Activated CD4-positive, alpha-beta T cell treated with anti-CD3 and anti-CD28 coated beads, Interleukin-2, amount 10 ng/mL, durations not matched to agents 7 days and 5 days (primary cell): Measurements from ENCODE around the gene C18orf63. TPM values are rescaled to one million over a fixed set of nuclear protein-coding genes. Genes with fewer than 3 reads are reported as not detected.

Experiments
- CTCF ChIA-PET: fragments of 350-600 bp; sonication (Branson Sonifier 250); formaldehyde crosslinking; loops from one replicate; lab custom pipeline; 2021; ENCODE audit warnings: antibody characterized with exemption; lab: Charles Lee
- POLR2A ChIA-PET: fragments of 350-600 bp; sonication (Branson Sonifier 250); formaldehyde crosslinking; loops from one replicate; lab custom pipeline; 2021; ENCODE audit warnings: antibody characterized with exemption; lab: Charles Lee
- DNase-seq: peaks from one replicate; pipeline ENCODE4 v3.0.0-alpha.2; 2020
- H3K27ac Mint-ChIP-seq: one replicate; pipeline ENCODE4 v1.8.0; 2021; ENCODE audit warnings: mild to moderate bottlenecking, moderate library complexity, mixed read lengths
- H3K27me3 Mint-ChIP-seq: one replicate; pipeline ENCODE4 v1.8.0; 2021; ENCODE audit warnings: mixed read lengths
- H3K36me3 Mint-ChIP-seq: one replicate; pipeline ENCODE4 v1.8.0; 2021; ENCODE audit warnings: low read depth, mixed read lengths
- H3K4me1 Mint-ChIP-seq: one replicate; pipeline ENCODE4 v1.8.0; 2021; ENCODE audit warnings: mixed read lengths
- H3K4me3 Mint-ChIP-seq: one replicate; pipeline ENCODE4 v1.8.0; 2021; ENCODE audit warnings: mild to moderate bottlenecking, moderate library complexity, mixed read lengths
- H3K9me3 Mint-ChIP-seq: one replicate; pipeline ENCODE4 v1.8.0; 2021; ENCODE audit warnings: mixed read lengths
- total RNA-seq, 2 experiments: library from RNA; stranded (reverse); gene quantifications; one replicate each; pipeline ENCODE4 v1.2.3, GENCODE V29; 2021

The C18orf63 gene
- total RNA-seq, 2 experiments from 2014 or later = not detected

DNA sequence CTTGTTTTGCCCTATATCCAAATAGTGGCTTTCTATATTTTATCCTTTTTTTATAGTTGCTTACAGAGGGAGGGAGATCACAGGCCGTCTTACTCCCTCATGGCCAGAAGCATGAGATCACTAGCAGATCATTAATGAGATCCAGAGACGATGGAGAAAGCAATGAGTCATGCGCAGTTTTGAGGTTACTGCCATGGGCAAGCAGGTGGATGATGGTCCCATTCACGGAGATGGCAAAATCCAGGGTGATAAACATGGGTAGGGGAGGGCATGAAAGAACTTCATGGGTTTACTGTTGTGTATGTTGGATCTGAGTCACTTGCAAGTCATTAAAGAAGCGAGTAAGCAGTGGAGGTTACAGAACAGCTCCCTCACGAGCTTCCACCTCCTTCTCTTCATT, 60.4 kb downstream of the C18orf63 start:
- Mint-ChIP-seq H3K27me3 (peaks cover 15% of the 10 kb centered on the region), H3K9me3 (peaks cover 3% of the 10 kb centered on the region), H3K27ac (peak overlapping the region; percentile 20), H3K4me1 (peaks cover 67% of the 10 kb centered on the region), H3K4me3 (no peak overlapping the region), H3K36me3 (peaks cover 2% of the 10 kb centered on the region)
- CTCF ChIA-PET = interaction anchor here (1.6 kb wide), 1 partner anchor 124 kb away, joined by 3 read pairs; no protein-coding TSS in a partner anchor
- POLR2A ChIA-PET = no interaction called here
- DNase-seq = no peak

GRCh38 chr18:74376523-74376922, 60.9 kb downstream of the C18orf63 start:
- H3K4me3 Mint-ChIP-seq = no peak overlapping the region
- DNase-seq = no peak
- CTCF ChIA-PET = interaction anchor here (0.7 kb wide), 1 partner anchor 179 kb away, joined by 3 read pairs; no protein-coding TSS in a partner anchor
- peaks cover 3% of the 10 kb centered on the region for H3K9me3 Mint-ChIP-seq
- peaks cover 2% of the 10 kb centered on the region for H3K36me3 Mint-ChIP-seq
- peaks cover 62% of the 10 kb centered on the region for H3K4me1 Mint-ChIP-seq
- no peak overlapping the region for H3K27ac Mint-ChIP-seq
- peaks cover 10% of the 10 kb centered on the region for H3K27me3 Mint-ChIP-seq
- POLR2A ChIA-PET = no interaction called here

DNA sequence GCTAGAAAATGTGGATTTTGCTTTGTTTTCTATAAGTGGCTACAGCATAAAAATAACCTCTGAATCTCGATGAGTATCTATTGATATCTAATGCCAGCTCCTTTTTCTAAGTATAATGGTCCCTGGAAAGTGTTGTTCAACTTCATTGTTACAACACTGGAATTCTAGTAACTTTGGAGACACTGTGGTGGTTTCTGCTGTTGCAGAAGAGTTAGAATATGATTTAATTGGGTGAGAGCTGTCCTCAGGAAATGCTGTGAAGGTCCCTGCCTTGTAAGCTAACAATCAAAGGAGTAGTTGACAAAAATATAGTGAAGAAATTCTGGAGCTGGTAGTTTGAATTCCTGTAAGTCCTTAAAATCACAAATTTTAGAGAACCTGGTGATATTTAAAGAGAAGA, 62.1 kb downstream of the C18orf63 start:
- ChIA-PET POLR2A (no interaction called here), CTCF (interaction anchor here (0.6 to 1.6 kb wide), 7 partner anchors 9 to 179 kb away, joined by 3 to 6 read pairs (median 3); no protein-coding TSS in a partner anchor)
- peak overlapping the region; percentile 30 for H3K4me3 Mint-ChIP-seq
- H3K27ac Mint-ChIP-seq = peak overlapping the region; percentile 89
- no peaks in the 10 kb centered on the region for H3K36me3 Mint-ChIP-seq
- no peak for DNase-seq
- H3K27me3 Mint-ChIP-seq = peaks cover 4% of the 10 kb centered on the region
- peaks cover 54% of the 10 kb centered on the region for H3K4me1 Mint-ChIP-seq
- H3K9me3 Mint-ChIP-seq = peaks cover 3% of the 10 kb centered on the region

- Mint-ChIP-seq H3K36me3 (no peaks in the 10 kb centered on the region), H3K4me1 (peaks cover 52% of the 10 kb centered on the region), H3K4me3 (peak overlapping the region; percentile 30), H3K9me3 (peaks cover 3% of the 10 kb centered on the region), H3K27ac (peak overlapping the region; percentile 89), H3K27me3 (peaks cover 4% of the 10 kb centered on the region)
- peak; percentile 42 for DNase-seq
- CTCF ChIA-PET = interaction anchor here (0.8 to 1.6 kb wide), 7 partner anchors 9 to 115 kb away, joined by 3 to 6 read pairs (median 3); no protein-coding TSS in a partner anchor
- POLR2A ChIA-PET = no interaction called here
These were observed 62.6 kb downstream of the C18orf63 start for GRCh38 chr18:74378179-74378682.

DNA sequence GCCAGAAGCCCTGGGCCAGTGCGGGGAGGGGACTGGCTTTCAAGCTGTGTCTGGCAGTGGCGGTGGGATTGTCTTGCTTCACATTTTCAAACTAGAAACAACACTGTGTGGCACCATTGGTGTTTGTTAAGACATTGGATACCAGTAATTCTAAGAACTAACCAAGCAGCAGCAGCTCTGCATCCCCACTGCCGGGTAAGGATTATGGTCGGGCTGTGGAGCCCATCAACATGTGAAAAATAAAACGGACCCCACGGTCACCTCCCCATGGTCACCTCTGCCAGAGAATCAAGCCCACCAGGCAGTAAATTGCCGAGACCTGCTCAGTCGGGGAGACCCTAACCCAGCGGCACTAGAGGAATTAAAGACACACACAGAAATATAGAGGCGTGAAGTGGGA, 65.3 kb downstream of the C18orf63 start:
- no peak overlapping the region for H3K27ac Mint-ChIP-seq
- POLR2A ChIA-PET = no interaction called here

DNA sequence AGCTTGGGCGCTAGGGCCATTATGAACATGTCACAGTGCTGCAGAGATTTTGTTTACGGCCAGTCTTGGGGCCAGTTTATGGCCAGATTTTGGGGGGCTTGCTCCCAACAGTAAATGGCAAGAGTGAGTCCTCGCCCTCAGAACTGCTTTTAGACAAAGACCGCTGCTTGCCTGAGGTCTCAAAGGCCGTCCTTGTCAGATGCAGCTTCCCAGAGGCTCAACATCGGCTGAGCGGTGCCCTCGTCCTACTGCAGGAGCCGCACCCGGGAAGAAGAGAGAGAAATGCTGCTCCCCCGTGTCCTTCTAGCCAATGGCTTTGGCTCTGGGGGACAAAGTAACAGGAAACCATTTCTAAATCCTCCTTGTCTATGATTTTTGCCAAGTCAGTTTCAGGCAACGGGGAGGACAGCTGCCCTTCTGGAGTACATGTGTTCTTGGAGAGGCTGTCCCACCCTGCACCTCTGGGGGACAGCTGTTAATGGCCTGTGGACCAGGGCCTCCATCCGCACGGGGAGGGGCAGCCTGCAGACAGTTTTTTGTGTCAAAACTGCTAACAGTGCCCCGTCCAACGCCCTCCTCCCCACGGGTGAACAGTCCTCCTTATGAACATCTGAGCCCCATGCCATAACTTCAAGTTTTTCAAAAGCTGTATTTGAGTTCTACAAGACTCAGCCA, 66.1 kb downstream of the C18orf63 start:
- Mint-ChIP-seq H3K4me1 (peaks cover 24% of the 10 kb centered on the region), H3K4me3 (no peak overlapping the region), H3K27me3 (peaks cover 6% of the 10 kb centered on the region), H3K27ac (no peak overlapping the region), H3K9me3 (peaks cover 6% of the 10 kb centered on the region), H3K36me3 (no peaks in the 10 kb centered on the region)
- ChIA-PET CTCF (no interaction called here), POLR2A (no interaction called here)
- no peak for DNase-seq

More for the DNA sequence above, 65.3 kb downstream of the C18orf63 start:
- CTCF ChIA-PET = no interaction called here
- Mint-ChIP-seq H3K27me3 (peaks cover 4% of the 10 kb centered on the region), H3K36me3 (no peaks in the 10 kb centered on the region), H3K4me3 (no peak overlapping the region), H3K9me3 (peaks cover 6% of the 10 kb centered on the region), H3K4me1 (peaks cover 31% of the 10 kb centered on the region)
- no peak for DNase-seq

DNA sequence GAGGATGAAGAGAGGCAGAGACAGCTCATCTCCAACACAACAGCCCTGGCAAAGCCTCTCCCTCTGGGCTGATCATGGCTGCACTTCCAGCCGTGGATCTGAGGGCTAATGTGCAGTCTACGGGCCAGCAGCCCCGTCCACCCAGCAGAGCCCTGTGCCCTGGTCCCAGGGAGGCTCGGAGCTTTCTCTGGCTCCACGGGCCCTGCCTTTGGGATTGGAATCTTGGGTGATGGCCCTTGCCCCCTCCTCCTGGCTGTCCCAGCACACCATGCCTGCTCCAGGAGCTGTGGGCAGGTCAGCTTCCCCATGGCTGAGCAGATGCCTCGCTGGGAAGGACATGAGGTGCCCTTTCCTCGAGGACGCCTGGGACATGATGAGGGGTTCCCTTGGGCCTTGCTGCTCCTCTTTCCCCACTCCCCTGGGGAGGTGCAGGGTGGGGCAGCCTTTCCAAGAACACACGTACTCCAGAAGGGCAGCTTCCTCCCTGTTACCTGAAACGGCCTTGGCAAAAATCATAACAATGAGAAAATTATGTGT, 66.9 kb downstream of the C18orf63 start:
- no peaks in the 10 kb centered on the region for H3K36me3 Mint-ChIP-seq
- CTCF ChIA-PET = interaction anchor here (0.7 kb wide), 1 partner anchor 223 kb away, joined by 3 read pairs; no protein-coding TSS in a partner anchor
- DNase-seq = no peak
- peaks cover 12% of the 10 kb centered on the region for H3K27me3 Mint-ChIP-seq
- no peak overlapping the region for H3K27ac Mint-ChIP-seq
- POLR2A ChIA-PET = no interaction called here
- H3K9me3 Mint-ChIP-seq = peaks cover 6% of the 10 kb centered on the region
- H3K4me3 Mint-ChIP-seq = no peak overlapping the region
- H3K4me1 Mint-ChIP-seq = peaks cover 19% of the 10 kb centered on the region

DNA sequence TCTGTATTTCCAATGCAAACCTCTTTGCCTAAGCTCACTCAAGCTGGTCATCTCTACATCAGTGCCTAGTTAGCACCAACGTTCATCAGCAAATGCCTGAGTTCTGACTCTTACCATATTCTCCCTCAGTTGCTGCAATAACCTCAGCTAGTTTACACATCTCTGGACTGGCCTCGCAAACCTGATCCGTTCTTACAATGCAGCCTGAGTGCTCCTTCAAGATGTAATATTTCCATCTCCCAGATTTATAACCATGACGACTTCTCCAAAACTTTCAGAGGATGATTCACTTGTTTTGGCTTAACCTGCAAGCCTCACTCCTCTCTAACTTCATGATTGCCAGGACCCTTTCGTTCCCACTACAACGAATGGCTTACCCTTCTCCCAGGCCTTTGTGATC, 71.7 kb downstream of the C18orf63 start:
- Mint-ChIP-seq H3K36me3 (no peaks in the 10 kb centered on the region), H3K27me3 (peaks cover 19% of the 10 kb centered on the region), H3K27ac (peak overlapping the region; percentile 7), H3K4me3 (no peak overlapping the region), H3K4me1 (peaks cover 15% of the 10 kb centered on the region), H3K9me3 (peaks cover 2% of the 10 kb centered on the region)
- no peak for DNase-seq
- POLR2A ChIA-PET = no interaction called here
- CTCF ChIA-PET = interaction anchor here (0.9 kb wide), 1 partner anchor 9 kb away, joined by 3 read pairs; no protein-coding TSS in a partner anchor

DNA sequence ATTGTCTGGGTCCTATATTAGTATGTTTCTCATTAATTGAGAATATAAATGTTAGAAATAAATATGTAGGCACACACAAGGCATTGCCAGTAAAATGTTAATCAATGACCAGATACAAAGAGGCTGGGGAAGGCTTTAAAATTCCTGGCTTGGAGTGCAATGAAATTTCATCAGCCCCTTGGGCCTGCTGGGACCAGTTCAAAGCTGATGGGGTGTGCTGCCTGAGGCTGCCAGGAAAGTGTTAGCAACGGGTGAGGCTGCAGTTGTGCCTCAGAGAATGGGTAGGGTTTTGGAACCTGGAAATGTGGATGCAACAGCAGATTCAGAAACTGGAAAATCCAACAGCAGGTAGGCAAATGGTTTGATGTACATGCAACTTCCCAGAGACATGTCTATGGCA, 72.6 kb downstream of the C18orf63 start:
- no peak overlapping the region for H3K27ac Mint-ChIP-seq
- H3K27me3 Mint-ChIP-seq = peaks cover 24% of the 10 kb centered on the region
- no peaks in the 10 kb centered on the region for H3K36me3 Mint-ChIP-seq
- H3K9me3 Mint-ChIP-seq = peaks cover 2% of the 10 kb centered on the region
- peaks cover 15% of the 10 kb centered on the region for H3K4me1 Mint-ChIP-seq
- no peak overlapping the region for H3K4me3 Mint-ChIP-seq
- ChIA-PET POLR2A (no interaction called here), CTCF (interaction anchor here (0.9 kb wide), 1 partner anchor 10 kb away, joined by 3 read pairs; no protein-coding TSS in a partner anchor)
- DNase-seq = no peak

DNA sequence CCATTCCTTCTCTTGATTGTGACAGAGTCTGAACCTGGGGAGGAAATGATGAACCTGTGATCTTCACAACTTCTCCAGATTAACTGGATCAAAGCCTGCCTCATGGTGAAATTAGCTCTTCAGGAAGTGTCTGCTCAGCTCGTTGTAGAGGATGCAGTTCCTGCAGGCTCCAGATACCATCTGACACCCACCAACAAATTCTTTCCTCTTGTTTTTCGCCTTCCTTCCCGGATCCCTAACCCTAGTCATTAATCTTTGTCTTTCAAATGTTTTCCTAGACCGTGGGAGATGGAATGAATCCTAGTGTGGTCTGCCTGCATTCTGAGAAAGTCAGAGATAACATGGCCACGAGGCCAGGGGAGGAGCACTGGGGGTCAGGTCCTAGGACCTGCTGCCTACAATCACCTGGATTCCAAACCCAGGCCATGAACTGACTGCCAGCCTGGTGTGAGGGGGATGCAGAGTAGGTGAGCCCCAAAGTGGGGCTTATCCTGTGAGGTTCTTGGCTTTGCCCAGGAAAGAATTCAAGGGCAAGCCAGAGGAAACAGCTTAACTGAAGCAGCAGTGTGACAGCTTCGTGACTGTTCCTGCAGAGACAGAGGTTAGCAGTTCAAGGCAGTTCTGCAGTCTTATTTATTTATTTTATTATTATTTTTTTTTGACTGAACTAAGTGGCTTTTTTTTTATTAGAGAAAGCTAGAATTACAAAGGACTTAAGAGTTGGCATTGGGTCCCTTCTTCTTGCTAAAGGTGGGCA, 73.7 kb downstream of the C18orf63 start:
- CTCF ChIA-PET = interaction anchor here (0.8 to 1.1 kb wide), 2 partner anchors 11 to 36 kb away, joined by 3 read pairs; no protein-coding TSS in a partner anchor
- peaks cover 27% of the 10 kb centered on the region for H3K27me3 Mint-ChIP-seq
- no peaks in the 10 kb centered on the region for H3K36me3 Mint-ChIP-seq
- no peak overlapping the region for H3K4me3 Mint-ChIP-seq
- H3K27ac Mint-ChIP-seq = no peak overlapping the region
- no peak for DNase-seq
- no peaks in the 10 kb centered on the region for H3K9me3 Mint-ChIP-seq
- POLR2A ChIA-PET = no interaction called here
- H3K4me1 Mint-ChIP-seq = peaks cover 15% of the 10 kb centered on the region

- H3K4me1 Mint-ChIP-seq = peaks cover 15% of the 10 kb centered on the region
- peaks cover 30% of the 10 kb centered on the region for H3K27me3 Mint-ChIP-seq
- no peaks in the 10 kb centered on the region for H3K9me3 Mint-ChIP-seq
- H3K36me3 Mint-ChIP-seq = no peaks in the 10 kb centered on the region
- H3K27ac Mint-ChIP-seq = no peak overlapping the region
- CTCF ChIA-PET = interaction anchor here (1.1 kb wide), 1 partner anchor 12 kb away, joined by 3 read pairs; no protein-coding TSS in a partner anchor
- POLR2A ChIA-PET = no interaction called here
- DNase-seq = no peak
- H3K4me3 Mint-ChIP-seq = no peak overlapping the region
These were observed 74.4 kb downstream of the C18orf63 start for GRCh38 chr18:74389991-74390390.

DNA sequence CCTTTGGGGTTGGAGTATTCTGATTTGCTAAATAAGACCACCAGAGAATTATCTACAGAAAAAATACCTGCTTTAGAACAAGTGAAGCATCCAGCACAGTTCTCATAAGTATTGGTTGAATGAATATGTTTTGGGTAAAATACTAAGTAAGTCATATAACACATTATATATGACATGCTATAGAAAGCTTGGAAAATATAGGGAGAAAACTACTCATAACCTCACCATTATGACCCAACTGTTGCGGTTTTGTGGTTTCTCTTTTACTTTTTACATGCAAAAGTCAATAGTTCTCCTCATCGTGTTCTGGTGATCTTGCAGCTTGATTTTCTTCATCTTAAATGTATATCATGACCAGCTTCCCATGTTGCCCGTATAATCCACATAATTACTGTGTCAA, 75.3 kb downstream of the C18orf63 start:
- Mint-ChIP-seq H3K27me3 (peaks cover 30% of the 10 kb centered on the region), H3K4me3 (no peak overlapping the region), H3K27ac (no peak overlapping the region), H3K36me3 (no peaks in the 10 kb centered on the region), H3K9me3 (no peaks in the 10 kb centered on the region), H3K4me1 (peaks cover 15% of the 10 kb centered on the region)
- CTCF ChIA-PET = no interaction called here
- POLR2A ChIA-PET = no interaction called here
- DNase-seq = no peak
